ENCODE measurements around the gene CTNS. TPM values are rescaled to one million over a fixed set of nuclear protein-coding genes. Genes with fewer than 3 reads are reported as not detected.
A peak's percentile ranks its signal among the peaks of the same experiment; 100 is the strongest.

The CTNS gene
- 10 to 100 TPM in 1 of 6 experiments, 1 to 10 TPM in 5; 8.8 to 10.2 (median 9.0) TPM for total RNA-seq (2021; fragmentation: NEBNext Ultra II Directional; extraction: Animal tissue kit (Norgen Biotek cat#: 25700))
- long read RNA-seq, transcript CTNS-201 (12 exons, 2,866 nt): major isoform, 14 of 19 reads
- long read RNA-seq, partial matches to known transcripts: 1 of 19 reads
- long read RNA-seq, other reads (novel, unspliced or antisense): 4 of 19 reads

DNA sequence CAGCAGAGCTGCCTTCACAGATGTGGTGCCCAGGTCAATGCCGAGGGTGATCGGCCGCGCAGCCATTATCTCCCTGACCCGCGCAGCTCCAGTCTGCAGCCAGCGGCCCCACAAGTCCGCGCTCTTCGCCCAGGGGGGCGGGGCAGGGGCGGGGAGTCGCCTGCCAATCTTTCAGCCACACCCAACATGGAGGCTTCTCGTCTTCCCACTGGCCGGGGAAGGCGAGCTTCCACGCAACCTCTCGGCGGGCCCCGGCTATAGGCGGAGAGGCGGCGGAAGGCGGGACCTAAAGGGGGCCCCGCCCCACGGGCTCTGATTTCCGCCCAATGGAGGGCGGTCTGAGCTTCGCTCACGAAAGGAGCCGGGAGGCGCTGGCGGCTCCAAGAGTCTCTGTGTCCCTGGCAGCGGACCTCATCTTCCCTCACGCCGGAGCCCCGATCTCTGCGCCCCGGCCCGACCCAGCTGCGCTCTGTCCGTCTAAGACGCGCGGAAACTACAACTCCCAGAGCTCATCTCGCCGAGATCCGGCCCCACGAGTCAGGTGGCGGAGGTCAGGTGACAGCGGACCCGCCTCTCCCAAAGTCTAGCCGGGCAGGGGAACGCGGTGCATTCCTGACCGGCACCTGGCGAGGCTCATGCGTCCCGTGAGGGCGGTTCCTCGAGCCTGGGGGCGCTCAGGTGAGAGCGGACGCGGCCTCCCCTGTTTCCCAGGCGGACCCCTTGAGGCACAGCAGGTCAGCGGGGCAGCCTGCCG is at the start of gene CTNS, which contains the start of gene SHPK:
CTNS (plus strand) TSS at position 607 of the 754 bp plus-strand sequence. CDS start 3,447 bp downstream, outside the sequence.
SHPK (minus strand) TSS at position 97 of the 754 bp plus-strand sequence; CDS start at position 66, 31 bp downstream.
- Mint-ChIP-seq H3K36me3 (ENCODE audit: low read depth) (peaks cover 6% of the 10 kb centered on the region; the same call in 1 of the 2 replicates), H3K4me3 (peak within 1 kb of the TSS; percentile 97), H3K27me3 (ENCODE audit: insufficient read depth) (no peaks in the 10 kb centered on the region; the same call in 1 of the 2 replicates), H3K9me3 (no peaks in the 10 kb centered on the region), H3K4me1 (ENCODE audit: low read depth) (peaks cover 29% of the 10 kb centered on the region), H3K27ac (peak within 1 kb of the TSS; percentile 99)
- TF ChIP-seq, protein P1, sequence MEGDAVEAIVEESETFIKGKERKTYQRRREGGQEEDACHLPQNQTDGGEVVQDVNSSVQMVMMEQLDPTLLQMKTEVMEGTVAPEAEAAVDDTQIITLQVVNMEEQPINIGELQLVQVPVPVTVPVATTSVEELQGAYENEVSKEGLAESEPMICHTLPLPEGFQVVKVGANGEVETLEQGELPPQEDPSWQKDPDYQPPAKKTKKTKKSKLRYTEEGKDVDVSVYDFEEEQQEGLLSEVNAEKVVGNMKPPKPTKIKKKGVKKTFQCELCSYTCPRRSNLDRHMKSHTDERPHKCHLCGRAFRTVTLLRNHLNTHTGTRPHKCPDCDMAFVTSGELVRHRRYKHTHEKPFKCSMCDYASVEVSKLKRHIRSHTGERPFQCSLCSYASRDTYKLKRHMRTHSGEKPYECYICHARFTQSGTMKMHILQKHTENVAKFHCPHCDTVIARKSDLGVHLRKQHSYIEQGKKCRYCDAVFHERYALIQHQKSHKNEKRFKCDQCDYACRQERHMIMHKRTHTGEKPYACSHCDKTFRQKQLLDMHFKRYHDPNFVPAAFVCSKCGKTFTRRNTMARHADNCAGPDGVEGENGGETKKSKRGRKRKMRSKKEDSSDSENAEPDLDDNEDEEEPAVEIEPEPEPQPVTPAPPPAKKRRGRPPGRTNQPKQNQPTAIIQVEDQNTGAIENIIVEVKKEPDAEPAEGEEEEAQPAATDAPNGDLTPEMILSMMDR (IDR thresholded peaks at IDR 0.05): no peak
- peak; percentile 95 for DNase-seq

DNA sequence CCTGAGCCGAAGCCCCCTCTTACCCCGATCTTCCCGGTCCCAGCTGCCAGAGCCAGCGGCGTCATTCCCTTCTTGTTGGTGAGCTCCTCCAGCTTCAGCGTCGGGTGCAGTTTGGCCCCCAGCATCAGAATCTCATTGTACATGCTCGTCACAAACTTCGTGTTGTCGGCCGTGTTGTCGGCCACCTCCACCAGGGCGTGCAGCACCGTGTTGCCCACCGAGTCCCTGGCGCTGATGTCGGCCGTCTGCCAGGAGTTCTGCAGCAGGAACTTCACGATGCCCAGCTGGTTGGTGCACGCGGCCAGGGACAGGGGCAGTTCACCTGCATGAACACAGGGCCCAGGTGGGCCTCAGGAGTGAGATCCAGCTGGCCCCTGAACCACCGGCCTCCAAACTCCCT is 46.8 kb upstream of the CTNS start:
- no peak overlapping the region for H3K27ac Mint-ChIP-seq

DNA sequence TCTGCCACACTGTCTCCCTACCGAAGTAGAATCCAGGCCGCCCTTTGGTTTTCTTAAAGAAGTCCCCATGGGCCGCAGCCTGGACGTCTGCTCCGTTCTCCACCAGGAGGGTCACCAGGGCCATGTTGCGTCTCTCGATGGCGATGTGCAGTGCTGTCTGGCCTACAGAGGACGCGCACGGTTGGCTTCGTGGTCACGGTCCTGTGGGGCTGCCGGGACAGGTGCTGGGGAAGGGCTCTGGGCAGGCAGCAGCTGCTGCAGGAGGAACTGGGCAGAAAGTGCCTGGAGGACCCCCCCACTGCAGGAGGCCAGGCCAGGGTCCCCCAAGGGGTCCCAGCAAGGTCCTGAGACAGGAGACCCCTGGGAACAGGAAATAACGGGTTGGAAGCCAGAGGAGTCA is 46.3 kb upstream of the CTNS start:
- Mint-ChIP-seq H3K27me3 (ENCODE audit: insufficient read depth) (no peaks in the 10 kb centered on the region; the same call in 1 of the 2 replicates), H3K4me1 (ENCODE audit: low read depth) (no peaks in the 10 kb centered on the region), H3K9me3 (no peaks in the 10 kb centered on the region), H3K36me3 (ENCODE audit: low read depth) (peaks cover 6% of the 10 kb centered on the region; the same call in 1 of the 2 replicates), H3K4me3 (no peak overlapping the region), H3K27ac (no peak overlapping the region)
- TF ChIP-seq, protein P1 (IDR thresholded peaks at IDR 0.05): no peak
- DNase-seq: no peak

More for the DNA sequence above, 46.8 kb upstream of the CTNS start:
- TF ChIP-seq, protein P1 (IDR thresholded peaks at IDR 0.05): no peak
- no peaks in the 10 kb centered on the region; the same call in 1 of the 2 replicates for H3K27me3 Mint-ChIP-seq (ENCODE audit: insufficient read depth)
- 0 out of 2 replicates have a peak, but pooled peaks cover 2% of the 10 kb centered on the region for H3K4me1 Mint-ChIP-seq (ENCODE audit: low read depth)
- no peak for DNase-seq
- H3K9me3 Mint-ChIP-seq: no peaks in the 10 kb centered on the region
- H3K36me3 Mint-ChIP-seq (ENCODE audit: low read depth): peaks cover 7% of the 10 kb centered on the region
- no peak overlapping the region for H3K4me3 Mint-ChIP-seq

DNA sequence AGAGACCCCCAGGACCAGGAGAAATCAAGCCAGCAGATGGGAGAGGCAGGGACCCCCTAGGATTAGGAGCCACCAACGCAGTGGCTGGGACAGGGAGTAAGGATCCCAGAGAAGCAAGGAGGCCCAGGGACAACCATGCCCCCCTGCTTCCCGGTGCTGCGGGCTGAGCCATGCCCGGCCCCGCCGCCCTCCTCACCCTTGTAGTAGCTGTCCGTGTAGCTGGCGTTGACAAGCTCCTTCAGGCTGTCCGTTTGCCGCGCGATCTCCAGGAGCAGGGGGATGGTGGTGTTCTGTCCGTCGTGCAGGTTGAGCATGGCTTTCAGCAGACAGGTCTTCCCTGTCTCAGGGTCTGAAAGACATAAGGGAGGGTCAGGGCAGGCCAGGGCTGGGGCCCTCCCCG is 45.8 kb upstream of the CTNS start:
- no peaks in the 10 kb centered on the region for H3K4me1 Mint-ChIP-seq (ENCODE audit: low read depth)
- H3K9me3 Mint-ChIP-seq: no peaks in the 10 kb centered on the region
- TF ChIP-seq, protein P1 (IDR thresholded peaks at IDR 0.05): no peak
- H3K4me3 Mint-ChIP-seq: no peak overlapping the region
- DNase-seq: no peak
- H3K36me3 Mint-ChIP-seq (ENCODE audit: low read depth): peaks cover 6% of the 10 kb centered on the region; the same call in 1 of the 2 replicates
- H3K27ac Mint-ChIP-seq: no peak overlapping the region
- no peaks in the 10 kb centered on the region; the same call in 1 of the 2 replicates for H3K27me3 Mint-ChIP-seq (ENCODE audit: insufficient read depth)

DNA sequence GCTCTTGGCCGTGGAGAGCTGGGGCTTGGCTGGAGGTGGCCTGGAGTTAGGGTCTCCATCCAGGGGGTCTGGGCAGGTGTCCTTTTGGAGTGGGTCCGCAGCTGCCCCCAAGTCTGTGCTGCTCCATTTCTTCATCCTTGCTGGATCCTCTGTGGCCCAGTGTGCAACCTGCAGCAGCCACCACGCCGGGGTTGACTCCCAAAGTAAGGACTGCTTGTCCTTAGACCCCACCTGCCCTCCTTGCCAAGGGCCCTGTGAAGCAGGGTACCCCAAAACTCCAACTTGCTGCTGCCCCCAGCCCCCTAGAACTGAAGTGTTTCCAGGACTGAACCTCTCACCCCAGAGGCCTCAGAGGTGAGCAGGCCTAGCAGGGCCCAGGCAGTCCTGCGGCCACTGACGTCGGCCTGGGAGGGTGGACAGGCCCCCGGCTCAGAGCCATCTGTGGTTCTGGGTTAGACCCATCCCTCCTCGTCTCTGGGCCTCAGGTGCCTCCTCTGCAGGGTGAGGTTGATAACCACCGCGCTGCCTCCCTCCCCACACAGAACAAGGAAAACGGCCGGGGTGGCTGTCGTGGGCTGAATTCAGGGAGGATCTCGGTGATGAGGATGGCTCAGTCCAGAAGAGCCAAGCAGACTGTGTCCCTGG is 44.2 kb upstream of the CTNS start:
- no peak for DNase-seq
- H3K4me3 Mint-ChIP-seq: no peak overlapping the region
- H3K4me1 Mint-ChIP-seq (ENCODE audit: low read depth): no peaks in the 10 kb centered on the region
- peaks cover 6% of the 10 kb centered on the region; the same call in 1 of the 2 replicates for H3K36me3 Mint-ChIP-seq (ENCODE audit: low read depth)
- H3K27me3 Mint-ChIP-seq (ENCODE audit: insufficient read depth): no peaks in the 10 kb centered on the region; the same call in 1 of the 2 replicates
- TF ChIP-seq, protein P1 (IDR thresholded peaks at IDR 0.05): no peak
- no peaks in the 10 kb centered on the region for H3K9me3 Mint-ChIP-seq
- H3K27ac Mint-ChIP-seq: no peak overlapping the region

All from HFFc6 (cell line).